Ramos (cell line): ENCODE measurements around the gene SLC27A1.
"Not testable (repeated sequence)": the region's sequence is repeated elsewhere in the genome, so short reads cannot be mapped to it uniquely, and the experiment has no call there.

Source experiments
- in situ Hi-C: fragments of 300-500 bp; cut with MboI; formaldehyde crosslinking; loops from one replicate; pipeline ENCODE4 v1.14.3; 2022; ENCODE audit warnings: low sequenced_read_pairs; ENCODE audit not compliant: unreplicated experiment

The SLC27A1 gene

GRCh38 chr19:17532557-17532956 lies 62.2 kb downstream of the SLC27A1 start:
- in situ Hi-C loops = no loop called here

- in situ Hi-C loops = no loop called here
Measured at GRCh38 chr19:17534767-17535166, 64.4 kb downstream of the SLC27A1 start.

- in situ Hi-C loops = no loop called here
Measured at GRCh38 chr19:17536955-17537354, 66.6 kb downstream of the SLC27A1 start.

- in situ Hi-C loops = no loop called here
Measured at GRCh38 chr19:17538684-17539237, 68.4 kb downstream of the SLC27A1 start.

GRCh38 chr19:17539238-17540117 lies 69.2 kb downstream of the SLC27A1 start:
- in situ Hi-C loops = no loop called here

- in situ Hi-C loops = no loop called here
Measured at GRCh38 chr19:17540174-17540573, 69.8 kb downstream of the SLC27A1 start.

- in situ Hi-C loops = no loop called here
Measured at GRCh38 chr19:17541184-17541759, 70.9 kb downstream of the SLC27A1 start.

- in situ Hi-C loops = no loop called here
Measured at GRCh38 chr19:17542042-17542441, 71.7 kb downstream of the SLC27A1 start.

- in situ Hi-C loops = no loop called here
Measured at GRCh38 chr19:17542793-17543582, 72.7 kb downstream of the SLC27A1 start.

GRCh38 chr19:17543986-17544385 lies 73.7 kb downstream of the SLC27A1 start:
- in situ Hi-C loops = no loop called here

- in situ Hi-C loops = no loop called here
Measured at GRCh38 chr19:17544418-17544817, 74.1 kb downstream of the SLC27A1 start.

- in situ Hi-C loops = no loop called here
Measured at GRCh38 chr19:17548145-17548544, 77.8 kb downstream of the SLC27A1 start.

GRCh38 chr19:17549085-17549740 lies 78.9 kb downstream of the SLC27A1 start:
- in situ Hi-C loops = no loop called here

- in situ Hi-C loops = no loop called here
Measured at GRCh38 chr19:17550076-17550667, 79.8 kb downstream of the SLC27A1 start.

- in situ Hi-C loops = not testable (repeated sequence)
Measured at GRCh38 chr19:17552735-17553134, 82.4 kb downstream of the SLC27A1 start.

GRCh38 chr19:17553256-17553655 lies 82.9 kb downstream of the SLC27A1 start:
- in situ Hi-C loops = no loop called here

GRCh38 chr19:17554968-17555479 lies 84.7 kb downstream of the SLC27A1 start:
- in situ Hi-C loops = no loop called here

GRCh38 chr19:17555480-17555928 lies 85.2 kb downstream of the SLC27A1 start, which contains the start of gene COLGALT1:
COLGALT1 (plus strand) TSS chr19:17555649; CDS start chr19:17555714, 65 bp downstream.
- in situ Hi-C loops = no loop called here
